PC-3 (cell line): ENCODE data around the gene HERC3. TPM values are rescaled to one million over a fixed set of nuclear protein-coding genes. Genes with fewer than 3 reads are reported as not detected.

ENCODE experiments used
- ATAC-seq: fragments of 200-7000 bp; cut with Tn5 transposase; 2 replicates; pipeline ENCODE4 v1.9.1; 2020; ENCODE audit warnings: mild to moderate bottlenecking, moderate library complexity
- BruUV-seq: library from RNA; stranded (reverse); fragments of 400-500 nt; replicated peaks from 2 replicates; lab custom pipeline; 2021; lab: Mats Ljungman, UMichigan
- CTCF ChIA-PET: fragments of 300-600 bp; sonication (Branson Sonifier 250); formaldehyde crosslinking; loops from one replicate; lab custom pipeline; 2022; ENCODE audit warnings: antibody characterized with exemption; lab: Charles Lee
- POLR2A ChIA-PET: fragments of 300-600 bp; sonication (Branson Sonifier 250); formaldehyde crosslinking; loops from one replicate; lab custom pipeline; 2022; ENCODE audit warnings: antibody characterized with exemption; ENCODE audit not compliant: unreplicated experiment; lab: Charles Lee
- DNase-seq: peaks from one replicate; pipeline ENCODE4 v3.0.0-alpha.2; 2015
- H2AFZ ChIP-seq: fragments of 300-600 bp; sonication (generic); 2 replicates; pipeline ENCODE4 v1.6.0; 2016; ENCODE audit warnings: antibody characterized with exemption, low read length
- H3F3A ChIP-seq: fragments of 300-600 bp; sonication (generic); one replicate; pipeline ENCODE4 v1.6.0; 2017; ENCODE audit warnings: antibody characterized with exemption, low read length, control low read depth, mild to moderate bottlenecking; ENCODE audit not compliant: unreplicated experiment
- H3K27ac ChIP-seq: fragments of 300-600 bp; sonication (generic); 2 replicates; pipeline ENCODE4 v1.5.1; 2016; ENCODE audit warnings: mild to moderate bottlenecking, low read length
- H3K27me3 ChIP-seq: fragments of 300-600 bp; sonication (generic); 2 replicates; pipeline ENCODE4 v1.6.1; 2016; ENCODE audit warnings: low read length, mixed read lengths
- H3K36me3 ChIP-seq: fragments of 300-600 bp; sonication (generic); 2 replicates; pipeline ENCODE4 v1.6.1; 2016; ENCODE audit warnings: low read depth, mixed run types, low read length, mixed read lengths
- H3K4me1 ChIP-seq: fragments of 300-600 bp; sonication (generic); 2 replicates; pipeline ENCODE4 v1.5.1; 2016; ENCODE audit warnings: low read length; ENCODE audit not compliant: insufficient read depth
- H3K4me2 ChIP-seq: fragments of 300-600 bp; sonication (generic); 2 replicates; pipeline ENCODE4 v1.6.0; 2016; ENCODE audit warnings: low read length
- H3K4me3 ChIP-seq: fragments of 300-600 bp; sonication (generic); 2 replicates; pipeline ENCODE4 v1.5.1; 2016; ENCODE audit warnings: mild to moderate bottlenecking, low read length, mixed read lengths
- H3K79me2 ChIP-seq: fragments of 300-600 bp; sonication (generic); 2 replicates; pipeline ENCODE4 v1.6.1; 2017; ENCODE audit warnings: low read length, mixed read lengths
- H3K9ac ChIP-seq: fragments of 300-600 bp; sonication (generic); 2 replicates; pipeline ENCODE4 v1.6.0; 2016; ENCODE audit warnings: mild to moderate bottlenecking, low read length
- H3K9me2 ChIP-seq: fragments of 300-600 bp; sonication (generic); replicated peaks from 2 replicates; pipeline ENCODE4 v1.6.1; 2016; ENCODE audit warnings: mixed run types, low read length, mixed read lengths
- H3K9me3 ChIP-seq: fragments of 300-600 bp; sonication (generic); 2 replicates; pipeline ENCODE4 v1.6.1; 2016; ENCODE audit warnings: low read length, mixed read lengths
- H4K20me1 ChIP-seq: fragments of 300-600 bp; sonication (generic); 2 replicates; pipeline ENCODE4 v1.6.1; 2016; ENCODE audit warnings: low read length, mixed read lengths
- EZH2 ChIP-seq: fragments of 300-600 bp; sonication (generic); IDR thresholded peaks from one replicate; pipeline ENCODE4 v1.6.1; 2017; ENCODE audit warnings: antibody characterized with exemption, mild to moderate bottlenecking, low read length; ENCODE audit not compliant: unreplicated experiment
- EZH2phosphoT487 ChIP-seq: fragments of 300-600 bp; sonication (generic); IDR thresholded peaks from 2 replicates; pipeline ENCODE4 v1.6.1; 2018; ENCODE audit warnings: mild to moderate bottlenecking, antibody characterized with exemption, low read length, borderline replicate concordance
- intact Hi-C: fragments of 100-400 bp; cut with micrococcal nuclease; formaldehyde crosslinking; loops from 2 replicates; pipeline ENCODE4 v1.9.0; 2023
- total RNA-seq: library from RNA; depleted of rRNA; stranded (reverse); fragments of >200 nt; gene quantifications from 2 replicates; pipeline ENCODE4 v1.2.3, GENCODE V29; 2014
- TF ChIP-seq, protein P1 (sequence below): fragments of 300-600 bp; sonication (generic); conservative IDR thresholded peaks from 2 replicates; pipeline ENCODE4 v1.5.1; 2017; ENCODE audit warnings: antibody characterized with exemption, low read depth, mild to moderate bottlenecking, low read length

Gene HERC3
- total RNA-seq, 1 experiment from 2014 or later, result 5.2 TPM

DNA sequence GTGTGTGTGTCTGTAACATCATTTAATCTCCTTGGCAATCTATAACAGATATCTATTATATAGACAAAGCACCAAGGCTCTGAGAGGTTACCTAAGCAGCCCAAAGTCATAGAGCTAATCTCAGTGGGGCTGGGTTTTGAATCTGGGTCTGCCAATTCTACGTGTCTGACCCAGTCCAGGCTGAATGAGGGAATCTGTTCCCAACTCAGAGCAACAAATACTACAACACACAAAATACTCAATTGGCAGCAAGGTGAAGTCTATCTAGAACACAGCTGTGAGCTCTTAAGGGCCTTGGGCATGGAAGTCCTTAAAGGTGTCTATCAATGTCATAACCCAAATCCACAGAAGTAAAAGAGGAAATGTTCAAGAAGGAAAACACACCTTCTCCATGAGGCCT is 152.9 kb downstream of the HERC3 start:
- no peak overlapping the region for H3K4me3 ChIP-seq
- no peak overlapping the region for H3K27ac ChIP-seq
- no TSS peak for BruUV-seq
- ChIA-PET POLR2A (no interaction called here), CTCF (no interaction called here)
- H3K27me3 ChIP-seq, result no peaks in the 10 kb centered on the region
- DNase-seq, result no peak
- H3K4me2 ChIP-seq, result no peak overlapping the region
- no peak for TF ChIP-seq EZH2
- TF ChIP-seq, protein P1, sequence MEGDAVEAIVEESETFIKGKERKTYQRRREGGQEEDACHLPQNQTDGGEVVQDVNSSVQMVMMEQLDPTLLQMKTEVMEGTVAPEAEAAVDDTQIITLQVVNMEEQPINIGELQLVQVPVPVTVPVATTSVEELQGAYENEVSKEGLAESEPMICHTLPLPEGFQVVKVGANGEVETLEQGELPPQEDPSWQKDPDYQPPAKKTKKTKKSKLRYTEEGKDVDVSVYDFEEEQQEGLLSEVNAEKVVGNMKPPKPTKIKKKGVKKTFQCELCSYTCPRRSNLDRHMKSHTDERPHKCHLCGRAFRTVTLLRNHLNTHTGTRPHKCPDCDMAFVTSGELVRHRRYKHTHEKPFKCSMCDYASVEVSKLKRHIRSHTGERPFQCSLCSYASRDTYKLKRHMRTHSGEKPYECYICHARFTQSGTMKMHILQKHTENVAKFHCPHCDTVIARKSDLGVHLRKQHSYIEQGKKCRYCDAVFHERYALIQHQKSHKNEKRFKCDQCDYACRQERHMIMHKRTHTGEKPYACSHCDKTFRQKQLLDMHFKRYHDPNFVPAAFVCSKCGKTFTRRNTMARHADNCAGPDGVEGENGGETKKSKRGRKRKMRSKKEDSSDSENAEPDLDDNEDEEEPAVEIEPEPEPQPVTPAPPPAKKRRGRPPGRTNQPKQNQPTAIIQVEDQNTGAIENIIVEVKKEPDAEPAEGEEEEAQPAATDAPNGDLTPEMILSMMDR, result no peak
- no peak for TF ChIP-seq EZH2phosphoT487
- no peak for ATAC-seq
- H3K79me2 ChIP-seq, result no peaks in the 10 kb centered on the region
- no peaks in the 10 kb centered on the region for H3F3A ChIP-seq
- H3K9me2 ChIP-seq, result no peaks in the 10 kb centered on the region
- H3K9me3 ChIP-seq, result no peaks in the 10 kb centered on the region
- H3K9ac ChIP-seq, result no peak overlapping the region
- H3K36me3 ChIP-seq, result peaks cover 12% of the 10 kb centered on the region
- H3K4me1 ChIP-seq, result no peaks in the 10 kb centered on the region
- no peaks in the 10 kb centered on the region for H4K20me1 ChIP-seq
- intact Hi-C loops, result no loop called here
- no peak overlapping the region for H2AFZ ChIP-seq

DNA sequence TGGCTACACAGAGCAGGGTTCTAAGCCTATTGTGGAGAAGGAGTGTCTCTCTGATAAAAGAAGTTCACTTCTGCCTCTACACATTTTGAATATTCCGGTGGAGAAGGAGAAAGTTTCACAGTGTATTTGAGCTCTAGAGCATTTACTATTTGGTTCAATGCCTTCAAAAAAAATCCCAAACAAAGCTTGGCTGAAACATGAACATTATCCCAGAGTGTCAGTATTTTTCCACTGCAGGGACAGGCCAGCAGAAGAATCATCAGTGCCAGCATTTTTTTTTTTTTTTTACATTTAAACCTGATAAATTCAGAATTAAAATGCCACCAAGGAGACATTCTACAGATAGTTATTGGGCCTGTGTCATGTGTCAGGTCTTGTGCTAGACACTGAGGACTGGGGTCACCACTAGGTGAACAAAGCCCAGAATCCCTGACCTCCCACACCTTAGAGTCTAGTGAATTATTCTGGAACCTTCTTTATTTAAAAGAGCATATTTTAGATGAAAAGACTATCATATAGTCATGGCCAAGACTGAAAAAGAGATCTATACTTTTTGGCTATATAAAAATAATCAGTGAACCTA is 153.4 kb downstream of the HERC3 start:
- no peak overlapping the region for H3K4me3 ChIP-seq
- H3F3A ChIP-seq, result no peaks in the 10 kb centered on the region
- H3K4me2 ChIP-seq, result no peak overlapping the region
- H3K36me3 ChIP-seq, result peaks cover 13% of the 10 kb centered on the region
- no peaks in the 10 kb centered on the region for H3K4me1 ChIP-seq
- no peak overlapping the region for H2AFZ ChIP-seq
- H3K27ac ChIP-seq, result no peak overlapping the region
- no peaks in the 10 kb centered on the region for H4K20me1 ChIP-seq
- no peak for TF ChIP-seq EZH2
- TF ChIP-seq, protein P1, result no peak
- TF ChIP-seq EZH2phosphoT487, result no peak
- no peak for DNase-seq
- BruUV-seq, result no TSS peak
- H3K27me3 ChIP-seq, result no peaks in the 10 kb centered on the region
- H3K9ac ChIP-seq, result no peak overlapping the region
- ChIA-PET POLR2A (no interaction called here), CTCF (no interaction called here)
- no peaks in the 10 kb centered on the region for H3K79me2 ChIP-seq
- H3K9me3 ChIP-seq, result no peaks in the 10 kb centered on the region
- H3K9me2 ChIP-seq, result no peaks in the 10 kb centered on the region
- ATAC-seq, result no peak
- intact Hi-C loops, result no loop called here

DNA sequence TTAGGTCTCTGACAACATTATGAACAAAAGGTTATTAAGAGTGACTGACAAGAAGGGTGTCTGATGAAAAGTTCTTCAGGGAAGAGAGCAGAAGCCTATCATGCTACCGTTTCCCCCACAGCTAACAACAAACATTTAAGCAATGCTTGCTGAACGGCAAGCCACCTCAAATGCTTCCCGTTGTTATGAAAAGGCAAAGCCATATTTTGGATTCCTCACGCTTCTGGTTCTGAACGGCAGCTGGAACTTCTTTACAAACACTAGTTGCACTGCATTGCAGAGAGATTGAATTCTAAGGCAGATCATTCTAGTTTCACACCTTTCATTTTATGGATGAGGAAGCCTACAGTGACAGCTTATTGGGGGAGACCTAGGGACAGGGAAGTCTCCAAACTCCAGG is 153.9 kb downstream of the HERC3 start:
- POLR2A ChIA-PET, result no interaction called here

More for the DNA sequence above, 153.9 kb downstream of the HERC3 start:
- Histone ChIP-seq H3K27me3 (no peaks in the 10 kb centered on the region), H3K4me3 (no peak overlapping the region), H2AFZ (no peak overlapping the region), H3K9me3 (no peaks in the 10 kb centered on the region), H3K9me2 (no peaks in the 10 kb centered on the region), H4K20me1 (no peaks in the 10 kb centered on the region), H3K9ac (no peak overlapping the region), H3K4me2 (no peak overlapping the region), H3K36me3 (peaks cover 13% of the 10 kb centered on the region), H3F3A (no peaks in the 10 kb centered on the region), H3K27ac (no peak overlapping the region), H3K4me1 (peaks cover 3% of the 10 kb centered on the region), H3K79me2 (no peaks in the 10 kb centered on the region)
- intact Hi-C loops, result no loop called here
- DNase-seq (no peak), ATAC-seq (no peak)
- TF ChIP-seq, protein P1, result no peak
- TF ChIP-seq EZH2, result no peak
- no peak for TF ChIP-seq EZH2phosphoT487
- no TSS peak for BruUV-seq
- CTCF ChIA-PET, result no interaction called here
